NCI-H1417 (cell line): ENCODE measurements around the gene JMJD1C.
A peak's percentile ranks its signal among the peaks of the same experiment; 100 is the strongest.

Source experiments
- DNase-seq, 3 experiments: peaks; one replicate each; lab custom pipeline; 2025; lab: John Stamatoyannopoulos, UW

Gene JMJD1C

GRCh38 chr10:63478564-63478963, 12.8 kb upstream of the JMJD1C start:
- no peak for DNase-seq

DNA sequence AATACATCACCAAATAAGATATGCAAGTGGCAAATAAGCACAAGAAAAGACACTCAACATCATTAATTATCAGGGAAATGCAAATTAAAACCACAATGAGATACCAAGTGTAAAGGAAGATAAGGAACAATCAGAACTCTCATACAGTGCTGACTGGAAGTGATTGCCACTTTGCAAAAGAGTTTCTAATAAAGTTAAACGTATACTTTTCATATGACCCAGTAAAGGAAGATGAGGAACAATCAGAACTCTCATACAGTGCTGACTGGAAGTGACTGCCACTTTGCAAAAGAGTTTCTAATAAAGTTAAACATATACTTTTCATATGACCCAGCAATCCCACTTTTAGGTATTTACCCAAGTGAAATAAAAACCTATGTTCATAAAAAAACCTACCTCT, 12.2 kb upstream of the JMJD1C start:
- no peak for DNase-seq

DNA sequence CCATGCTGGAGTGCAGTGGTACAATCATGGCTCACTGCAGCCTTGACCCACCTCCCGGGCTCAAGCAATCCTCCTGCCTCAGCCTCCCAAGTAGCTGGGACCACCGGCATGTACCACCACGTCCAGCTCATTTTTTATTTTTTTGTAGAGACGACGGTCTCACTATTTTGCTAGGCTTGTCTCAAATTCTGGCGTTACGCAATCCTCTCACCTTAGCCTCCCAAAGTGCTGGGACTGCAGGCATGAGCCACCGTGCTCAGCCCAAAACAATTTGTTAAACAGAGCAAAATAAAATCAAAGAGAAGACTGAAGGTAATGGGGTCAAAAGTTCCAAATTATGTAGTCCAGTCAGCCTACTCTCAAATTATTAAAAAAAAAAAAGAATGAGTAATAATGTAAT, 8.7 kb upstream of the JMJD1C start:
- no peak for DNase-seq

DNA sequence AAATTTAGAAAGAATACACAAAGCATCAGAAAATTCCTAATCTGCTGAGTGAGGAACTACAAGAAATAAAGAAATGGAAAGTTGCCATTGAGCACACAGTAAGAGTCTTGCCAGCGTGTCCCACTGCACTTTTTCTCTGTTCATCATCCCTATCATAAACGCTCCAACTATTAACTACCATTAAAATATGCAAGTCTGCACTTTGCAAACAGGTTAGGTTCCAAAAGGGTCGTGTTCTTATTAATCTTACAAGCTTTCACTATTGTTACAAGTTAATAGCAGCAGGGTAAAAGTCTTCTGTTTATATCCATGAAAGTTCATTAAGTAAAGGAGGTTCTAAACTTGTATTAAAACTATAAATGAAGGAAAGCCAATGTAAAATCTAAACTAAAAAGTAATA, 5.2 kb upstream of the JMJD1C start:
- DNase-seq = no peak

DNA sequence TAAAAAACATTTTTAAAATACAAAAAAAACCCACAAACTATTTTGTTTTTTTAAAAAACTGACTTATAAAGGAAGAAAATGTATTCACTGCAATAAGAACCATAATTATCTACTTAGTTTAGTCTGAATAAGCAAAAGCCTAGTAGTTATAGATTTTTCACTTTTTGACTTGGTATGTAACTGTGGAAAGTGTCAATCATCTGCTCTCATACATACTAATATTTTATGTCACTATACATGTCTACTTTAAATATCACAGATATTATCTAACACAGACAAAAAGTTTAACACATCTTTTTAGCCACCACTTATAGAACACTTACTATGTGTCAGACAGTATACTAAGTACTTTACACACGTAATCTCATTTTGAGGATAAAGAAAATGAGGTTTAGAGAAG, 3.2 kb upstream of the JMJD1C start:
- DNase-seq = no peak

DNA sequence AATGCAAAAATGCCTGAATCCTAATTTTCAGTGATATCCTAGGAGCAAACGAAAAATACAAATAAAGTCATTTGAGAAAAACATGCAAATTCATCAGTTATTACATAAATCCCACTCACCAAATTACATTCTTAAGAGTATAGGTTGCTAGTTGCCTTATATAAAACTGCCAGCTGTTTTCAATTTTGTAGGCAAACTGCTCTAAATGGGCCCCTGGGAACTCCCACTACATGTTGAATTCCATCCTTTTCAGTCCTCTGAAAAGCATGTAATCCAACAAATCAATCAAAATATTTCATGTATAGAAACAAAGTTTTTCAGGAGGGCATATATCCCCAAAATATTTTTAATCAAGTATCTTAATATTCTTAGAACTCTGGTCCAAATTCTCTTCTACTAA, 2.1 kb upstream of the JMJD1C start:
- peak in 1 of 3 experiments; percentile 13 for DNase-seq

- DNase-seq = peak; percentile 25 to 85 (median 49)
Measured at GRCh38 chr10:63466144-63466935, 563 bp upstream of the JMJD1C start.

DNA sequence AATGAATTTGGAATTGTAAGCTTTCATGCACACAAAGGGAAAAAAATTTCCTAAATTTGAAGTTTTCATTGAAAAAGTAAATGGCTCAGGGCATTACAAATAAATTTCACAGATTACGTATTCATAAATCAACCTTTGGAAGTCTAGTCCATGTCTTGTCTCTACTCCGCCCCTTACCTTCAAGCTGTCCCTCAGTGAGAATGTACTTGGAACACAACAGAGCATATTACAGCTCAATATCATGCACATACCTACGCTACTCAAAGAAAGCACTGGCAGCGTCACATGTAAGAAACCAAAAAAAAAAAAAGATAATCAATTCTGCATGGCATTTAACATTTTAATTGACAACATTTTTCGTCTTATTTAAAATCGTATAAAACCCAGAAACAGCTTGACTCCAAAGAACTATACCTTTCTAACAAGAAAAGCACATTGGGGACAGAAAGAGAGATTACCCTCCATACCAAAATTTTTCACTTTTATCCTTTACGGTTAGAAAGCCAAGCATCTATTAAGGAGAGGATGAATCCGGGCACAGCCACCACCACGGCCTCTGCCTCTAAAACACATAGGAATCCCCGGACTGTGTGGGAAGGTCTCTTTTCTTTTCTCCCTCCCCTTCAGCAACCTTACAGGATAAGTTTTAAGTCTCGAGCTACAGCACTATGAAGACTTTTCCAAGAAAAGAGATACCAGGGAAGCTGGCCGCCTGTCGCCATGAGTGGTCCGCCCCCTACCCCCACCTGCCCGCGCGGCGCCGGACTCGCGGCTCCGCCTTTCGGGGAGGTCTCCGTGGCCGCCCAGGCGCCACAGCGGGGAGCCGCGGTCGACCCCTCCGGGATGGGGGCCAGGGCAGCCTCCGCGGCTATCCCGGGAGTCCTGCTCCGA, 1.1 kb downstream of the JMJD1C start:
- peak in 1 of 3 experiments; percentile 54 for DNase-seq

- DNase-seq = no peak
Measured at GRCh38 chr10:63462442-63462841, 3.3 kb downstream of the JMJD1C start.

GRCh38 chr10:63458177-63458576, 7.6 kb downstream of the JMJD1C start:
- no peak for DNase-seq

DNA sequence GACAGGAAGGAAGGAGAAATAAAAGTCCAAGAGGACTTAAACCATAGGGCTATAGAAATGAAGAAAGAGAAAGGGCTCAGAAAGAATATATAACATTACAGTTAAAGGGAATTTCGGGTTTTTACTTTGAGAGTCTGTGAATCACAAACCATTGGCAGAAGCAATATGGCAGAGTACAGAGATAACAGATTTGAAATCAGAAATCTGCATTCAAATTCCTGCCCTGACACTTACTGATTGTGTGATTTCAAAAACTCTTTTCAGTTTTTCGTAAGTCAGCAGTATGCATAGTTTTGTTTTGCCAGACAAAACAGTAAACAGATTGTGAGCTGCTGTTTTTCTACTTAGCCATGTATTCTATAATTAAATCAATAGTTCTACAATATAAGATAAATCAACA, 8.2 kb downstream of the JMJD1C start:
- DNase-seq = no peak

DNA sequence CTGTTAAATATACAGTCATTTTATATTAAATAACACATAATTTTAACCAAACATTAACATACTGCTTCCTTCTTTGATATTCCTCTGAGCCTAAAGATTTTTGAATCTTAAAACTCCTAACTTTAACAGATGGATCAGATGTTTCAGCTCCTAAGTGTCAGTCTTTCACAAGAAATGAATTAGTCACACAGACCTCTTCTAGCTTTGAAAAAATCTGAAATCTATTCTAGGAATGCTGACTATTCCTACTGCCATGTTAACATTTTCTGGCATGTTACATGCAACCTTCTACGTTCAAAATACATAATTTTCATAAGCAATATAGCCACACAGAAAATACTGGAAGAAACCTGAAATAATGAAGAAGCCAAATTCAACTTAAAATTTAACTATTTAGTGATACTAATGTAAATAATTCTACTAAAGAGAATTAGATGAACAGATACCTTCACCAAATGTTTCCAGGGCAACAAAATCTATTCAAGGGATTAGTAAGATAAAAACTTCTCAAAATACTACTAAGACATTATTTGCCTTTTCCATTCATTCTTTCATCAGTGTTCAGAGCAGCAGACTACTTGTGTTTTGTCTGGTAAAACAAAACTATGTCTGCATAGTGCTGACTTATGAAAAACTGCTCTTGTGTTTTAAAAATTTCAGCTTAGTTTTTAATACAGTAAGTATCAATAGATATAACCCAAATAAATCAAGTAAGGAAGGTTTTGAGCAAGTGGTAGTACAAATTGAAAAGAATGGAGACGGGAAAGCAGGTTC, 9.2 kb downstream of the JMJD1C start:
- DNase-seq = no peak

- DNase-seq = no peak
Measured at GRCh38 chr10:63455507-63455906, 10.3 kb downstream of the JMJD1C start.

DNA sequence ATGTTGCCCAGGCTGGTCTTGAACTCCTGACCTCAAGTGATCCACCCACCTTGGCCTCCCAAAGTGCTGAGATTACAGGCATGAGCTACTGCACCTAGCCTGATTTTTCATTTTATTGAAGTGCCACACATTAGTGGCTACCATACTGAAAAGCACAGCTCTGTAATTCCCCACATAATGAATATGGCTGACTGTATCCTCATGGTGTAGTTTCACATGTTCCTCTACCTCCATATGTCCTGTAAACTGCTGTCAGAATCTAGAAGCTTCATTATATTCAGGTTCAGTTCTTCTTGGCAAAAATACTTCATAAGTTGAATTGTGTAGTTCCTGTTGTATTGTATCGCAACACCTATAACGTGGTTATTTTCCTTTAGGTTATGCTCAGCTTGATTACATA, 11.1 kb downstream of the JMJD1C start:
- DNase-seq = no peak

- DNase-seq = no peak
Measured at GRCh38 chr10:63452524-63452923, 13.3 kb downstream of the JMJD1C start.

GRCh38 chr10:63446716-63447440, 18.9 kb downstream of the JMJD1C start:
- no peak for DNase-seq

DNA sequence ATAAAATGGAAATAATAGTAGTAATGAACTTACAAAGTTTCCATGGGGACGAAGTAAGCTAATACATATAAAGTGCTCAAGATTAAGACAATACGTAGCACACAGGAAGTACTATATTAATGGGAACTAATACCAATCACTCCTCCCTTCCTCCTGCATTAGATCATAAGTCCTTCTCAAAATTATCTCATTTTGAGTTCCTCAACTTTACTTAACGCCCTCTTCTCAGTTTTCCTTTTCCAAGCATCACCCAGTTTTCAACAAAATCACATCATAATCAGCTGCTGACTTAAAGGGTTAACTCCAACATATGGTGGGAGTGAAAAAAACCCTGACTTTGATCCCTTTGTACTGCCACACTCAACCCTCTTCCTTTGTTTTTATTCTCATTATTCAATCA, 24.4 kb downstream of the JMJD1C start:
- no peak for DNase-seq

GRCh38 chr10:63439607-63440006, 26.2 kb downstream of the JMJD1C start:
- DNase-seq = no peak

GRCh38 chr10:63438506-63439498, 27.0 kb downstream of the JMJD1C start:
- DNase-seq = no peak
